Muscle of leg (tissue), 11 donors: Measurements from ENCODE around the gene KCP. TPM values are rescaled to one million over a fixed set of nuclear protein-coding genes. Genes with fewer than 3 reads are reported as not detected.
A peak's percentile ranks its signal among the peaks of the same experiment; 100 is the strongest.

ENCODE experiments used
- DNase-seq: peaks from one replicate; pipeline ENCODE4 v3.0.0; 2013
- H3K27ac ChIP-seq: one replicate; pipeline ENCODE4 v1.5.1; 2013; ENCODE audit warnings: mild to moderate bottlenecking, low read length, control low read depth
- H3K27me3 ChIP-seq: one replicate; pipeline ENCODE4 v1.6.1; 2013; ENCODE audit warnings: low read length; ENCODE audit not compliant: control insufficient read depth, insufficient read depth
- H3K36me3 ChIP-seq: one replicate; pipeline ENCODE4 v1.6.1; 2013; ENCODE audit warnings: low read length; ENCODE audit not compliant: control insufficient read depth, insufficient read depth
- H3K4me1 ChIP-seq: one replicate; pipeline ENCODE4 v1.6.1; 2013; ENCODE audit warnings: low read length; ENCODE audit not compliant: control insufficient read depth, insufficient read depth
- H3K4me3 ChIP-seq: one replicate; pipeline ENCODE4 v1.5.1; 2013; ENCODE audit warnings: low read length, control low read depth
- H3K9me3 ChIP-seq: replicated peaks from 2 replicates; pipeline ENCODE4 v1.6.1; 2013; ENCODE audit warnings: low read depth, low read length; ENCODE audit not compliant: control insufficient read depth
- WGBS: methylation state at CpG from one replicate; pipeline ENCODE4 v1.1.5; 2013; ENCODE audit warnings: missing lambda C conversion rate; ENCODE audit not compliant: insufficient coverage; 5-methylcytosine and 5-hydroxymethylcytosine counted together
- polyA plus RNA-seq, 8 donors: library from polyadenylated mRNA; unstranded; fragments of 120-200 nt; gene quantifications; one replicate each; pipeline versions ENCODE4 v1.2.1 to v1.2.3, GENCODE V29; 2013; ENCODE audit warnings: inconsistent platforms in 1 of 8, low replicate concordance in 1 of 8; ENCODE audit not compliant: insufficient read length in 8 of 8, insufficient read depth in 1 of 8
- total RNA-seq: library from RNA; stranded (reverse); fragments of 120-200 nt; gene quantifications from one replicate; pipeline ENCODE4 v1.2.4, GENCODE V29; 2013

KCP gene
- total and polyA plus RNA-seq, 9 donors, result 0.50 to 1.8 (median 1.1) TPM

GRCh38 chr7:128831178-128831993 is 79.1 kb downstream of the KCP start:
- H3K4me1 ChIP-seq, result peaks cover 79% of the 10 kb centered on the region
- peak; percentile 95 for DNase-seq
- H3K27me3 ChIP-seq, result peaks cover 18% of the 10 kb centered on the region
- H3K27ac ChIP-seq, result peak overlapping the region; percentile 98
- peaks cover 22% of the 10 kb centered on the region for H3K36me3 ChIP-seq
- H3K9me3 ChIP-seq, result no peaks in the 10 kb centered on the region
- peak overlapping the region; percentile 97 for H3K4me3 ChIP-seq
- under 1% methylated on average over 25 of the region's 33 CpGs for WGBS

- WGBS, result under 1% methylated on average over 99 of the region's 109 CpGs
- peaks cover 18% of the 10 kb centered on the region for H3K27me3 ChIP-seq
- peaks cover 15% of the 10 kb centered on the region for H3K36me3 ChIP-seq
- peak within 1 kb of the TSS; percentile 98 for H3K27ac ChIP-seq
- no peaks in the 10 kb centered on the region for H3K9me3 ChIP-seq
- peak; percentile 90 for DNase-seq
- peaks cover 72% of the 10 kb centered on the region for H3K4me1 ChIP-seq
- H3K4me3 ChIP-seq, result peak within 1 kb of the TSS; percentile 97
Observed at GRCh38 chr7:128830231-128831177, 80.0 kb downstream of the KCP start, which contains the start of gene FLNC. Gene FLNC (plus strand): TSS chr7:128830406. CDS start chr7:128830638, 232 bp downstream.

GRCh38 chr7:128829391-128830166 is 80.9 kb downstream of the KCP start:
- Histone ChIP-seq H3K4me1 (peaks cover 63% of the 10 kb centered on the region), H3K36me3 (peaks cover 5% of the 10 kb centered on the region), H3K9me3 (no peaks in the 10 kb centered on the region), H3K4me3 (peak overlapping the region; percentile 34), H3K27ac (peak overlapping the region; percentile 91), H3K27me3 (peaks cover 18% of the 10 kb centered on the region)
- peak; percentile 65 for DNase-seq
- WGBS, result 29% methylated on average over 8 of the region's 13 CpGs

GRCh38 chr7:128827971-128828711 is 82.4 kb downstream of the KCP start:
- 32% methylated on average over 7 of the region's 10 CpGs for WGBS
- H3K9me3 ChIP-seq, result no peaks in the 10 kb centered on the region
- peak overlapping the region; percentile 26 for H3K4me3 ChIP-seq
- H3K4me1 ChIP-seq, result peaks cover 51% of the 10 kb centered on the region
- no peaks in the 10 kb centered on the region for H3K36me3 ChIP-seq
- peak overlapping the region; percentile 98 for H3K27ac ChIP-seq
- peak; percentile 71 for DNase-seq
- peaks cover 18% of the 10 kb centered on the region for H3K27me3 ChIP-seq

GRCh38 chr7:128827248-128827958 is 83.1 kb downstream of the KCP start:
- peaks cover 18% of the 10 kb centered on the region for H3K27me3 ChIP-seq
- no peaks in the 10 kb centered on the region for H3K9me3 ChIP-seq
- H3K4me3 ChIP-seq, result peak overlapping the region; percentile 26
- peaks cover 43% of the 10 kb centered on the region for H3K4me1 ChIP-seq
- H3K36me3 ChIP-seq, result no peaks in the 10 kb centered on the region
- H3K27ac ChIP-seq, result peak overlapping the region; percentile 98
- WGBS, result 41% methylated on average over 11 of the region's 17 CpGs
- peak; percentile 81 for DNase-seq

- Histone ChIP-seq H3K27me3 (peaks cover 17% of the 10 kb centered on the region), H3K27ac (peak overlapping the region; percentile 98), H3K4me3 (no peak overlapping the region), H3K9me3 (no peaks in the 10 kb centered on the region), H3K36me3 (no peaks in the 10 kb centered on the region), H3K4me1 (peaks cover 42% of the 10 kb centered on the region)
- WGBS, result no CpG with 5 or more reads among the region's 1 CpG
- peak; percentile 18 for DNase-seq
Observed at GRCh38 chr7:128826916-128827247, 83.6 kb downstream of the KCP start.

Other genes starting within 250 kb of the KCP start
- 0.53 TPM for gene GARIN1A, start 238.4 kb downstream of the KCP start, total RNA-seq
- 1 to 10 TPM in 6 of 8 donors, under 1 TPM in 2; 0.81 to 3.0 (median 1.4) TPM for gene GARIN1A, start 238.4 kb downstream of the KCP start, polyA plus RNA-seq
- gene CALU, start 171.3 kb downstream of the KCP start, total RNA-seq, result 212 TPM
- gene CALU, start 171.3 kb downstream of the KCP start, polyA plus RNA-seq, result 100 to 1,000 TPM; 172 to 324 (median 258) TPM
- not detected for gene OPN1SW, start 134.9 kb downstream of the KCP start, total RNA-seq
- 1 to 10 TPM; 1.9 to 3.4 (median 2.5) TPM for gene OPN1SW, start 134.9 kb downstream of the KCP start, polyA plus RNA-seq
- gene CCDC136, start 118.7 kb downstream of the KCP start, total RNA-seq, result 10.7 TPM
- 10 to 100 TPM; 12.0 to 21.5 (median 16.6) TPM for gene CCDC136, start 118.7 kb downstream of the KCP start, polyA plus RNA-seq
- gene FLNC, start 80.3 kb downstream of the KCP start, total RNA-seq, result 339 TPM
- 100 to 1,000 TPM; 378 to 779 (median 506) TPM for gene FLNC, start 80.3 kb downstream of the KCP start, polyA plus RNA-seq
- gene ATP6V1F, start 47.9 kb downstream of the KCP start, total RNA-seq, result 93.5 TPM
- 100 to 1,000 TPM; 110 to 141 (median 123) TPM for gene ATP6V1F, start 47.9 kb downstream of the KCP start, polyA plus RNA-seq
- gene IRF5, start 27.2 kb upstream of the KCP start, total RNA-seq, result 2.7 TPM
- gene IRF5, start 27.2 kb upstream of the KCP start, polyA plus RNA-seq, result 1 to 10 TPM; 1.6 to 3.5 (median 2.4) TPM
- 31.4 TPM for gene TNPO3, start 144.4 kb upstream of the KCP start, total RNA-seq
- 10 to 100 TPM; 24.9 to 32.7 (median 29.7) TPM for gene TNPO3, start 144.4 kb upstream of the KCP start, polyA plus RNA-seq
- gene TSPAN33, start 234.0 kb upstream of the KCP start, total RNA-seq, result 23.9 TPM
- gene TSPAN33, start 234.0 kb upstream of the KCP start, polyA plus RNA-seq, result 10 to 100 TPM; 25.4 to 52.4 (median 46.6) TPM